Parathyroid adenoma (tissue), 2 donors: Measurements from ENCODE around the gene TMEM132C.

ENCODE experiments used
- H2AFZ ChIP-seq: fragments of 300-600 bp; sonication (generic); one replicate; pipeline ENCODE4 v1.7.0; 2017; ENCODE audit warnings: antibody characterized with exemption, mild to moderate bottlenecking
- H3K27ac ChIP-seq: fragments of 300-600 bp; sonication (generic); one replicate; pipeline ENCODE4 v1.7.0; 2017
- H3K27me3 ChIP-seq: fragments of 300-600 bp; sonication (generic); one replicate; pipeline ENCODE4 v1.7.0; 2017; ENCODE audit warnings: low read length; ENCODE audit not compliant: control insufficient read depth, insufficient read depth
- H3K36me3 ChIP-seq: fragments of 300-600 bp; sonication (generic); one replicate; pipeline ENCODE4 v1.7.0; 2017; ENCODE audit warnings: low read length; ENCODE audit not compliant: control insufficient read depth, insufficient read depth
- H3K4me1 ChIP-seq: fragments of 300-600 bp; sonication (generic); one replicate; pipeline ENCODE4 v1.7.0; 2017; ENCODE audit warnings: control low read depth
- H3K4me2 ChIP-seq: fragments of 300-600 bp; sonication (generic); one replicate; pipeline ENCODE4 v1.7.0; 2017; ENCODE audit warnings: low read length
- H3K4me3 ChIP-seq: fragments of 300-600 bp; sonication (generic); one replicate; pipeline ENCODE4 v1.7.0; 2017; ENCODE audit warnings: low read depth, low read length
- H3K79me2 ChIP-seq: fragments of 300-600 bp; sonication (generic); one replicate; pipeline ENCODE4 v1.7.0; 2017; ENCODE audit warnings: control low read depth
- H3K9ac ChIP-seq: fragments of 300-600 bp; sonication (generic); one replicate; pipeline ENCODE4 v1.7.0; 2017; ENCODE audit warnings: mild to moderate bottlenecking
- H3K9me3 ChIP-seq: fragments of 300-600 bp; sonication (generic); one replicate; pipeline ENCODE4 v1.7.0; 2017; ENCODE audit warnings: low read length; ENCODE audit not compliant: control insufficient read depth
- CTCF ChIP-seq: fragments of 300-600 bp; sonication (generic); IDR thresholded peaks from one replicate; pipeline ENCODE4 v1.7.0; 2017; ENCODE audit warnings: antibody characterized with exemption, mild to moderate bottlenecking
- donor health status: primary hyperparathyroidism.

Gene TMEM132C

GRCh38 chr12:128510511-128510910 is 243.5 kb downstream of the TMEM132C start:
- no peaks in the 10 kb centered on the region for H3K79me2 ChIP-seq
- H3K4me1 ChIP-seq: no peaks in the 10 kb centered on the region
- H3K9me3 ChIP-seq: no peaks in the 10 kb centered on the region
- no peak overlapping the region for H3K4me2 ChIP-seq
- H3K4me3 ChIP-seq: no peak overlapping the region
- no peak overlapping the region for H3K27ac ChIP-seq
- H3K9ac ChIP-seq: no peak overlapping the region
- H3K36me3 ChIP-seq: no peaks in the 10 kb centered on the region
- H3K27me3 ChIP-seq: no peaks in the 10 kb centered on the region
- TF ChIP-seq CTCF: no peak
- no peak overlapping the region for H2AFZ ChIP-seq

GRCh38 chr12:128513331-128513730 is 246.4 kb downstream of the TMEM132C start:
- no peak overlapping the region for H3K27ac ChIP-seq
- no peak for TF ChIP-seq CTCF

GRCh38 chr12:128513831-128514230 is 246.9 kb downstream of the TMEM132C start:
- Histone ChIP-seq H3K4me1 (no peaks in the 10 kb centered on the region), H3K27me3 (no peaks in the 10 kb centered on the region), H3K79me2 (no peaks in the 10 kb centered on the region), H3K36me3 (no peaks in the 10 kb centered on the region), H3K4me3 (no peak overlapping the region), H2AFZ (no peak overlapping the region), H3K9ac (no peak overlapping the region), H3K27ac (no peak overlapping the region), H3K4me2 (no peak overlapping the region), H3K9me3 (no peaks in the 10 kb centered on the region)
- no peak for TF ChIP-seq CTCF

More at GRCh38 chr12:128513331-128513730, 246.4 kb downstream of the TMEM132C start:
- Histone ChIP-seq H3K79me2 (no peaks in the 10 kb centered on the region), H3K4me1 (no peaks in the 10 kb centered on the region), H3K9me3 (no peaks in the 10 kb centered on the region), H3K4me2 (no peak overlapping the region), H3K9ac (no peak overlapping the region), H3K4me3 (no peak overlapping the region), H2AFZ (no peak overlapping the region), H3K36me3 (no peaks in the 10 kb centered on the region), H3K27me3 (no peaks in the 10 kb centered on the region)

- no peaks in the 10 kb centered on the region for H3K4me1 ChIP-seq
- H3K4me3 ChIP-seq: no peak overlapping the region
- H3K9me3 ChIP-seq: no peaks in the 10 kb centered on the region
- H3K9ac ChIP-seq: no peak overlapping the region
- H2AFZ ChIP-seq: no peak overlapping the region
- H3K36me3 ChIP-seq: no peaks in the 10 kb centered on the region
- H3K27me3 ChIP-seq: no peaks in the 10 kb centered on the region
- no peak for TF ChIP-seq CTCF
- H3K27ac ChIP-seq: no peak overlapping the region
- H3K79me2 ChIP-seq: no peaks in the 10 kb centered on the region
- no peak overlapping the region for H3K4me2 ChIP-seq
Observed at GRCh38 chr12:128518644-128519043, 251.7 kb downstream of the TMEM132C start.

- Histone ChIP-seq H3K27ac (no peak overlapping the region), H3K4me1 (no peaks in the 10 kb centered on the region), H3K4me2 (no peak overlapping the region), H3K4me3 (no peak overlapping the region), H3K36me3 (no peaks in the 10 kb centered on the region), H3K9me3 (no peaks in the 10 kb centered on the region), H2AFZ (no peak overlapping the region), H3K27me3 (no peaks in the 10 kb centered on the region), H3K9ac (no peak overlapping the region), H3K79me2 (no peaks in the 10 kb centered on the region)
- no peak for TF ChIP-seq CTCF
Observed at GRCh38 chr12:128519426-128519825, 252.5 kb downstream of the TMEM132C start.
